T-helper 17 cell (primary cell): ENCODE results near the gene GDNF. TPM values are rescaled to one million over a fixed set of nuclear protein-coding genes. Genes with fewer than 3 reads are reported as not detected.
"Not testable (repeated sequence)": the region's sequence is repeated elsewhere in the genome, so short reads cannot be mapped to it uniquely, and the experiment has no call there.

Experiments
- ATAC-seq: fragments of 150-1000 bp; cut with Tn5 transposase; 2 replicates; pipeline ENCODE4 v1.10.0; 2021; ENCODE audit warnings: mild to moderate bottlenecking, moderate library complexity
- DNase-seq, 3 donors: peaks; one replicate each; pipeline versions ENCODE4 v3.0.0 to v3.0.0-alpha.2; 2020 to 2021
- H3K9me3 ChIP-seq: one replicate; pipeline ENCODE4 v1.7.0; 2013; ENCODE audit warnings: low read length, mild to moderate bottlenecking; ENCODE audit not compliant: control insufficient read depth, poor library complexity, severe bottlenecking
- H3K27ac Mint-ChIP-seq: one replicate; pipeline ENCODE4 v1.8.0; 2022; ENCODE audit warnings: mild to moderate bottlenecking, moderate library complexity, mixed read lengths
- H3K27me3 Mint-ChIP-seq: one replicate; pipeline ENCODE4 v1.8.0; 2022; ENCODE audit warnings: mixed read lengths
- H3K36me3 Mint-ChIP-seq: one replicate; pipeline ENCODE4 v1.8.0; 2022; ENCODE audit warnings: low read depth, mixed read lengths
- H3K4me1 Mint-ChIP-seq: one replicate; pipeline ENCODE4 v1.8.0; 2022; ENCODE audit warnings: mild to moderate bottlenecking, mixed read lengths
- H3K4me3 Mint-ChIP-seq: one replicate; pipeline ENCODE4 v1.8.0; 2022; ENCODE audit warnings: mild to moderate bottlenecking, moderate library complexity, mixed read lengths
- total RNA-seq, 4 donors: library from RNA in 2 of 4; stranded (reverse) in 2 of 4; gene quantifications; one replicate each; pipeline ENCODE4 v1.2.3 and lab custom pipeline; 2022 to 2026

Gene GDNF
- total RNA-seq: not detected
- 0 to 0.23 reads per million in 2 donors for total RNA-seq (lab: John Stamatoyannopoulos, UW)

- ATAC-seq (no peak), DNase-seq (no peak)
- peak within 1 kb of the TSS; percentile 49 for H3K4me3 Mint-ChIP-seq
- H3K9me3 ChIP-seq: no peaks in the 10 kb centered on the region
- H3K27ac Mint-ChIP-seq: no peak within 1 kb of the TSS
- H3K27me3 Mint-ChIP-seq: peaks cover 78% of the 10 kb centered on the region
- H3K4me1 Mint-ChIP-seq: peaks cover 10% of the 10 kb centered on the region
- H3K36me3 Mint-ChIP-seq: no peaks in the 10 kb centered on the region
Observed at GRCh38 chr5:37839407-37840052, at the start of gene GDNF. TSS of gene GDNF (minus strand) at chr5:37840041. CDS start at chr5:37834796, 5,245 bp downstream.

- H3K27ac Mint-ChIP-seq: no peak overlapping the region
- H3K9me3 ChIP-seq: no peaks in the 10 kb centered on the region
- H3K36me3 Mint-ChIP-seq: no peaks in the 10 kb centered on the region
- no peaks in the 10 kb centered on the region for H3K4me1 Mint-ChIP-seq
- DNase-seq: no peak
- H3K27me3 Mint-ChIP-seq: peaks cover 4% of the 10 kb centered on the region
- H3K4me3 Mint-ChIP-seq: no peak overlapping the region
- ATAC-seq: no peak
Observed at GRCh38 chr5:37888476-37888875, 48.6 kb upstream of the GDNF start.

GRCh38 chr5:37886242-37886905 is 46.5 kb upstream of the GDNF start:
- DNase-seq: no peak
- no peaks in the 10 kb centered on the region for H3K9me3 ChIP-seq
- ATAC-seq: no peak
- no peak overlapping the region for H3K4me3 Mint-ChIP-seq
- no peak overlapping the region for H3K27ac Mint-ChIP-seq
- H3K4me1 Mint-ChIP-seq: no peaks in the 10 kb centered on the region
- no peaks in the 10 kb centered on the region for H3K36me3 Mint-ChIP-seq
- peaks cover 7% of the 10 kb centered on the region for H3K27me3 Mint-ChIP-seq

GRCh38 chr5:37882636-37883035 is 42.8 kb upstream of the GDNF start:
- H3K4me1 Mint-ChIP-seq: no peaks in the 10 kb centered on the region
- peaks cover 9% of the 10 kb centered on the region for H3K27me3 Mint-ChIP-seq
- DNase-seq (no peak), ATAC-seq (no peak)
- no peak overlapping the region for H3K27ac Mint-ChIP-seq
- H3K4me3 Mint-ChIP-seq: no peak overlapping the region
- H3K36me3 Mint-ChIP-seq: no peaks in the 10 kb centered on the region
- H3K9me3 ChIP-seq: no peaks in the 10 kb centered on the region

GRCh38 chr5:37881359-37881758 is 41.5 kb upstream of the GDNF start:
- H3K9me3 ChIP-seq: no peaks in the 10 kb centered on the region
- ATAC-seq (no peak), DNase-seq (no peak)
- Mint-ChIP-seq H3K4me3 (no peak overlapping the region), H3K27me3 (peaks cover 9% of the 10 kb centered on the region), H3K4me1 (no peaks in the 10 kb centered on the region), H3K36me3 (no peaks in the 10 kb centered on the region), H3K27ac (no peak overlapping the region)

- DNase-seq (no peak), ATAC-seq (no peak)
- no peak overlapping the region for H3K4me3 Mint-ChIP-seq
- no peaks in the 10 kb centered on the region for H3K4me1 Mint-ChIP-seq
- H3K36me3 Mint-ChIP-seq: no peaks in the 10 kb centered on the region
- H3K27me3 Mint-ChIP-seq: peaks cover 15% of the 10 kb centered on the region
- H3K27ac Mint-ChIP-seq: no peak overlapping the region
- no peaks in the 10 kb centered on the region for H3K9me3 ChIP-seq
Observed at GRCh38 chr5:37876943-37877342, 37.1 kb upstream of the GDNF start.

GRCh38 chr5:37876245-37876644 is 36.4 kb upstream of the GDNF start:
- H3K27me3 Mint-ChIP-seq: peaks cover 11% of the 10 kb centered on the region
- H3K27ac Mint-ChIP-seq: no peak overlapping the region
- DNase-seq (no peak), ATAC-seq (no peak)
- no peak overlapping the region for H3K4me3 Mint-ChIP-seq
- H3K9me3 ChIP-seq: no peaks in the 10 kb centered on the region
- H3K4me1 Mint-ChIP-seq: no peaks in the 10 kb centered on the region
- no peaks in the 10 kb centered on the region for H3K36me3 Mint-ChIP-seq

- H3K9me3 ChIP-seq: no peaks in the 10 kb centered on the region
- no peak overlapping the region for H3K27ac Mint-ChIP-seq
- H3K36me3 Mint-ChIP-seq: no peaks in the 10 kb centered on the region
- no peak overlapping the region for H3K4me3 Mint-ChIP-seq
- ATAC-seq (no peak), DNase-seq (no peak)
- peaks cover 16% of the 10 kb centered on the region for H3K27me3 Mint-ChIP-seq
- no peaks in the 10 kb centered on the region for H3K4me1 Mint-ChIP-seq
Observed at GRCh38 chr5:37875051-37875787, 35.4 kb upstream of the GDNF start.

- Mint-ChIP-seq H3K4me1 (no peaks in the 10 kb centered on the region), H3K27ac (no peak overlapping the region), H3K27me3 (peaks cover 20% of the 10 kb centered on the region), H3K36me3 (no peaks in the 10 kb centered on the region), H3K4me3 (no peak overlapping the region)
- DNase-seq (no peak), ATAC-seq (no peak)
- no peaks in the 10 kb centered on the region for H3K9me3 ChIP-seq
Observed at GRCh38 chr5:37873988-37874387, 34.1 kb upstream of the GDNF start.

- no peaks in the 10 kb centered on the region for H3K36me3 Mint-ChIP-seq
Observed at GRCh38 chr5:37871023-37871815, 31.4 kb upstream of the GDNF start.

GRCh38 chr5:37869216-37869615 is 29.4 kb upstream of the GDNF start:
- no peaks in the 10 kb centered on the region for H3K9me3 ChIP-seq
- H3K27me3 Mint-ChIP-seq: peaks cover 49% of the 10 kb centered on the region
- no peak for ATAC-seq

More at GRCh38 chr5:37871023-37871815, 31.4 kb upstream of the GDNF start:
- Mint-ChIP-seq H3K27me3 (peaks cover 29% of the 10 kb centered on the region), H3K4me1 (no peaks in the 10 kb centered on the region), H3K4me3 (no peak overlapping the region), H3K27ac (no peak overlapping the region)
- no peak for DNase-seq
- no peak for ATAC-seq
- H3K9me3 ChIP-seq: no peaks in the 10 kb centered on the region

GRCh38 chr5:37867654-37868053 is 27.8 kb upstream of the GDNF start:
- H3K27me3 Mint-ChIP-seq: peaks cover 44% of the 10 kb centered on the region
- ATAC-seq: no peak
- H3K27ac Mint-ChIP-seq: no peak overlapping the region
- no peaks in the 10 kb centered on the region for H3K36me3 Mint-ChIP-seq
- no peak overlapping the region for H3K4me3 Mint-ChIP-seq
- H3K9me3 ChIP-seq: no peaks in the 10 kb centered on the region
- no peak for DNase-seq
- no peaks in the 10 kb centered on the region for H3K4me1 Mint-ChIP-seq

More at GRCh38 chr5:37869216-37869615, 29.4 kb upstream of the GDNF start:
- Mint-ChIP-seq H3K27ac (no peak overlapping the region), H3K4me3 (no peak overlapping the region), H3K36me3 (no peaks in the 10 kb centered on the region), H3K4me1 (no peaks in the 10 kb centered on the region)
- DNase-seq: no peak

GRCh38 chr5:37862907-37863306 is 23.1 kb upstream of the GDNF start:
- H3K4me3 Mint-ChIP-seq, DNase-seq, ATAC-seq, H3K36me3 Mint-ChIP-seq, H3K9me3 ChIP-seq, H3K4me1 Mint-ChIP-seq, H3K27ac Mint-ChIP-seq: not testable (repeated sequence)
- peaks cover 30% of the 10 kb centered on the region for H3K27me3 Mint-ChIP-seq
